ENCODE measurements around the gene RHOT2. TPM values are rescaled to one million over a fixed set of nuclear protein-coding genes. Genes with fewer than 3 reads are reported as not detected.

RHOT2 gene
- total and polyA plus RNA-seq, 10 of the 15 experiments (the other 5 are each of a cell fraction or from before 2014, with no cell fraction given), result 3.7 to 174 (median 69.8) TPM

DNA sequence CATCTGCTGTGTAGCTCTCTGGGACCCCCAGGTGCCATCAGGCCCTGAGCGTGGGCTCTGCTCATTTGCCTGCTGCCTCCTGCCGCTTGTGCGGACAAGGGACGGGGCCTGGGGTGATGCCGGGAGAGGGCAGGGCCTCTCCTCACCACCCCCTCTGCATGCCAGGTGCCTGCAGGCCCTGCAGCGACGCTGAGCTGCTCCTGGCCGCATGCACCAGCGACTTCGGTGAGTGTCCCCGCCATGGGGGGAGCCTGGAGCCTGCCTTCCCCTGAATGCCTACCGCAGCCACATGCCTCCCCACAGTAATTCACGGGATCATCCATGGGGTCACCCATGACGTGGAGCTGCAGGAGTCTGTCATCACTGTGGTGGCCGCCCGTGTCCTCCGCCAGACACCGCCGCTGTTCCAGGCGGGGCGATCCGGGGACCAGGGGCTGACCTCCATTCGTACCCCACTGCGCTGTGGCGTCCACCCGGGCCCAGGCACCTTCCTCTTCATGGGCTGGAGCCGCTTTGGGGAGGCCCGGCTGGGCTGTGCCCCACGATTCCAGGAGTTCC lies 48.9 kb downstream of the RHOT2 start:
- SMC1A ChIA-PET (ENCODE audit: uncharacterized antibody, unreplicated experiment), result no interaction called here
- WGBS (ENCODE audit: insufficient coverage, insufficient replicate concordance, low lambda C conversion rate, missing lambda C conversion rate), result 80% methylated on average over 28 of the region's 29 CpGs
- Histone ChIP-seq H3K4me3 (no peak overlapping the region), H3K27ac (ENCODE audit: control insufficient read depth, insufficient read depth) (no peak overlapping the region), H3K9ac (ENCODE audit: control insufficient read depth, insufficient read depth, low read length) (no peak overlapping the region), H3K27me3 (replicated peaks in 1 of 2; ENCODE audit: control insufficient read depth in 2 of 2, insufficient read depth in 2 of 2, low read length in 1 of 2) (no peaks in the 10 kb centered on the region), H4K20me1 (ENCODE audit: control insufficient read depth, insufficient read depth) (0 out of 2 replicates have a peak, but pooled peaks cover 2% of the 10 kb centered on the region), H3K79me2 (ENCODE audit: control insufficient read depth, insufficient read depth, low read length) (no peaks in the 10 kb centered on the region; the same call in 1 of the 2 replicates), H3K4me2 (ENCODE audit: control insufficient read depth, insufficient read depth) (no peak overlapping the region), H3K4me1 (ENCODE audit: control insufficient read depth, insufficient read depth, low read length) (peaks cover 10% of the 10 kb centered on the region), H3K9me3 (replicated peaks; ENCODE audit: control insufficient read depth, insufficient read depth, low read length) (no peaks in the 10 kb centered on the region), H2AFZ (ENCODE audit: control insufficient read depth, low read depth, low read length) (no peak overlapping the region), H3K36me3 (ENCODE audit: control insufficient read depth in 2 of 2, insufficient read depth in 2 of 2, low read length in 1 of 2) (no peaks in the 10 kb centered on the region)
- no peak for FAIRE-seq
- CTCF ChIA-PET, result no interaction called here
- RAD21 ChIA-PET (ENCODE audit: unreplicated experiment), result no interaction called here
- no TSS peak for BruUV-seq (replicated peaks)
- in situ Hi-C loops (cut with MboI) (no loop called here), intact Hi-C loops (cut with micrococcal nuclease; ENCODE audit: unreplicated experiment) (no loop called here)
- no peak for ATAC-seq
- POLR2A ChIA-PET, result interaction anchor here (2.4 kb wide), 1 partner anchor 22 kb away, joined by 7 read pairs; no protein-coding TSS in a partner anchor
- DNase-seq (ENCODE audit: low read depth, low spot score), result no peak
- TF ChIP-seq, protein P1, sequence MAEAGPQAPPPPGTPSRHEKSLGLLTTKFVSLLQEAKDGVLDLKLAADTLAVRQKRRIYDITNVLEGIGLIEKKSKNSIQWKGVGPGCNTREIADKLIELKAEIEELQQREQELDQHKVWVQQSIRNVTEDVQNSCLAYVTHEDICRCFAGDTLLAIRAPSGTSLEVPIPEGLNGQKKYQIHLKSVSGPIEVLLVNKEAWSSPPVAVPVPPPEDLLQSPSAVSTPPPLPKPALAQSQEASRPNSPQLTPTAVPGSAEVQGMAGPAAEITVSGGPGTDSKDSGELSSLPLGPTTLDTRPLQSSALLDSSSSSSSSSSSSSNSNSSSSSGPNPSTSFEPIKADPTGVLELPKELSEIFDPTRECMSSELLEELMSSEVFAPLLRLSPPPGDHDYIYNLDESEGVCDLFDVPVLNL (IDR thresholded peaks at IDR 0.05; ENCODE audit: low read depth, low read length), result no peak
- TF ChIP-seq ZSCAN29 (IDR thresholded peaks at IDR 0.05), result no peak
- no peak for TF ChIP-seq IRF4 (IDR thresholded peaks at IDR 0.05; ENCODE audit: low read depth, low read length)
- no peak for TF ChIP-seq ZBED1 (IDR thresholded peaks at IDR 0.05; ENCODE audit: borderline replicate concordance)
- TF ChIP-seq CREM (IDR thresholded peaks at IDR 0.05; ENCODE audit: low read depth), result no peak
- no peak for TF ChIP-seq BMI1 (IDR thresholded peaks at IDR 0.05; ENCODE audit: borderline replicate concordance)
- no peak for TF ChIP-seq CHD4 (IDR thresholded peaks at IDR 0.05)
- TF ChIP-seq, protein P2, sequence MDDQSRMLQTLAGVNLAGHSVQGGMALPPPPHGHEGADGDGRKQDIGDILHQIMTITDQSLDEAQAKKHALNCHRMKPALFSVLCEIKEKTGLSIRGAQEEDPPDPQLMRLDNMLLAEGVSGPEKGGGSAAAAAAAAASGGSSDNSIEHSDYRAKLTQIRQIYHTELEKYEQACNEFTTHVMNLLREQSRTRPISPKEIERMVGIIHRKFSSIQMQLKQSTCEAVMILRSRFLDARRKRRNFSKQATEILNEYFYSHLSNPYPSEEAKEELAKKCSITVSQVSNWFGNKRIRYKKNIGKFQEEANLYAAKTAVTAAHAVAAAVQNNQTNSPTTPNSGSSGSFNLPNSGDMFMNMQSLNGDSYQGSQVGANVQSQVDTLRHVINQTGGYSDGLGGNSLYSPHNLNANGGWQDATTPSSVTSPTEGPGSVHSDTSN (IDR thresholded peaks at IDR 0.05; ENCODE audit: insufficient replicate concordance, low read depth, low read length), result no peak
- no peak for TF ChIP-seq HDAC2 (IDR thresholded peaks at IDR 0.05)
- no peak for TF ChIP-seq SRF (IDR thresholded peaks at IDR 0.05; ENCODE audit: low read depth in 2 of 2, low read length in 2 of 2)
- TF ChIP-seq EP300 (IDR thresholded peaks at IDR 0.05; ENCODE audit: borderline replicate concordance in 1 of 2, control insufficient read depth in 1 of 2, low read depth in 2 of 2, low read length in 2 of 2), result no peak

Data from GM12878 (cell line).